ENCODE measurements around the gene CACYBP. TPM values are rescaled to one million over a fixed set of nuclear protein-coding genes. Genes with fewer than 3 reads are reported as not detected.

Gene CACYBP
- total and polyA plus RNA-seq, 2 donors (not counting 3 experiments of a cell fraction or from before 2014, with no cell fraction given) = 29.5 to 149 TPM

DNA sequence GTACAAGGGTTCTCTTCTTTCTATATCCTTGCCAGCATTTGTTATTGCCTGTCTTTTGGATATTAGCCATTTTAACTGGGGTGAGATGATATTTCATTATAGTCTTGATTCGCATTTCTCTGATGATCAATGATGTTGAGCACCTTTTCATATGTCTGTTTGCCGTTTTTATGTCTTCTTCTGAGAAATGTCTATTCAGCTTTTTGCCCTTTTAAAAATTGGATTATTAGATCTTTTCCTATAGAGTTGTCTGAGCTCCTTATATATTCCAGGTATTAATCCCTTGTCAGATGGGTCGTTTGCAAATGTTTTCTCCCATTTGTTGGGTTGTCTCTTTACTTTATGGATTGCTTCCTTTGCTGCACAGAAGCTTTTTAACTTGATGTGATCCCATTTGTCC lies 42.9 kb downstream of the CACYBP start:
- Histone ChIP-seq H3K9me1 (replicated peaks; ENCODE audit: control insufficient read depth, extremely low read depth, insufficient read depth, low read length) (no peaks in the 10 kb centered on the region), H3K27ac (ENCODE audit: insufficient read depth, low read depth, low read length) (no peak overlapping the region), H2AFZ (ENCODE audit: low read depth, low read length) (no peak overlapping the region), H3K4me2 (ENCODE audit: insufficient read depth, low read length) (no peak overlapping the region), H3K9me3 (replicated peaks; ENCODE audit: control insufficient read depth, insufficient read depth, low read length) (no peaks in the 10 kb centered on the region), H3K36me3 (ENCODE audit: control insufficient read depth in 2 of 2, extremely low read depth in 1 of 2, insufficient read depth in 2 of 2, low read length in 2 of 2) (no peaks in the 10 kb centered on the region), H3K4me1 (ENCODE audit: control insufficient read depth, extremely low read depth, insufficient read depth, low read length) (no peaks in the 10 kb centered on the region), H3K9ac (replicated peaks; ENCODE audit: extremely low read depth, insufficient read depth, low read length) (no peak overlapping the region), H3K27me3 (ENCODE audit: control insufficient read depth in 2 of 2, insufficient read depth in 2 of 2, low read length in 2 of 2) (no peaks in the 10 kb centered on the region), H3K79me2 (ENCODE audit: control insufficient read depth, insufficient read depth, low read length) (no peaks in the 10 kb centered on the region), H4K20me1 (replicated peaks; ENCODE audit: control insufficient read depth, extremely low read depth, insufficient read depth, low read length) (no peaks in the 10 kb centered on the region), H3K4me3 (replicated peaks in 1 of 3; ENCODE audit: insufficient read depth in 1 of 3, low read depth in 1 of 3, low read length in 3 of 3) (no peak overlapping the region)
- TF ChIP-seq EZH2 (IDR thresholded peaks at IDR 0.05; ENCODE audit: borderline replicate concordance, low read depth, low read length, severe bottlenecking) (no peak), POLR2AphosphoS5 (IDR thresholded peaks at IDR 0.05; ENCODE audit: insufficient read depth, low read depth, low read length) (no peak), MYC (IDR thresholded peaks at IDR 0.05; ENCODE audit: low read depth, low read length) (no peak), JUN (IDR thresholded peaks at IDR 0.05; ENCODE audit: borderline replicate concordance, insufficient read depth, insufficient read length, low read depth) (no peak), MAX (IDR thresholded peaks at IDR 0.05; ENCODE audit: insufficient read depth, insufficient read length) (no peak), FOS (IDR thresholded peaks at IDR 0.05; ENCODE audit: borderline replicate concordance, insufficient read depth, low read length) (no peak), POLR2A (IDR thresholded peaks at IDR 0.05; ENCODE audit: low read depth, low read length) (no peak), GATA2 (IDR thresholded peaks at IDR 0.05; ENCODE audit: insufficient read depth, insufficient read length, low read depth, low read length) (no peak)
- TF ChIP-seq, protein P1, sequence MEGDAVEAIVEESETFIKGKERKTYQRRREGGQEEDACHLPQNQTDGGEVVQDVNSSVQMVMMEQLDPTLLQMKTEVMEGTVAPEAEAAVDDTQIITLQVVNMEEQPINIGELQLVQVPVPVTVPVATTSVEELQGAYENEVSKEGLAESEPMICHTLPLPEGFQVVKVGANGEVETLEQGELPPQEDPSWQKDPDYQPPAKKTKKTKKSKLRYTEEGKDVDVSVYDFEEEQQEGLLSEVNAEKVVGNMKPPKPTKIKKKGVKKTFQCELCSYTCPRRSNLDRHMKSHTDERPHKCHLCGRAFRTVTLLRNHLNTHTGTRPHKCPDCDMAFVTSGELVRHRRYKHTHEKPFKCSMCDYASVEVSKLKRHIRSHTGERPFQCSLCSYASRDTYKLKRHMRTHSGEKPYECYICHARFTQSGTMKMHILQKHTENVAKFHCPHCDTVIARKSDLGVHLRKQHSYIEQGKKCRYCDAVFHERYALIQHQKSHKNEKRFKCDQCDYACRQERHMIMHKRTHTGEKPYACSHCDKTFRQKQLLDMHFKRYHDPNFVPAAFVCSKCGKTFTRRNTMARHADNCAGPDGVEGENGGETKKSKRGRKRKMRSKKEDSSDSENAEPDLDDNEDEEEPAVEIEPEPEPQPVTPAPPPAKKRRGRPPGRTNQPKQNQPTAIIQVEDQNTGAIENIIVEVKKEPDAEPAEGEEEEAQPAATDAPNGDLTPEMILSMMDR (IDR thresholded peaks at IDR 0.05; ENCODE audit: extremely low read depth in 1 of 2, insufficient read depth in 1 of 2, low read depth in 1 of 2, low read length in 2 of 2) = no peak
- dilution Hi-C loops (cut with MboI; ENCODE audit: extremely low pct_ligation_motif_present, low sequenced_read_pairs) = no loop called here
- DNase-seq (ENCODE audit: low read depth, low spot score) (no peak), FAIRE-seq (no peak)
- ChIA-PET POLR2A (no interaction called here), CTCF (interaction anchor here (1.1 kb wide), 1 partner anchor 13 kb away, joined by 4 read pairs; no protein-coding TSS in a partner anchor)
- intact Hi-C loops (cut with micrococcal nuclease) = no loop called here
- no TSS peak for BruUV-seq (replicated peaks)
